NCI-H2107 treated with DMSO at 0.1 percent for 48 hours (cell line): ENCODE results near the gene OR51G2.
"Not testable (repeated sequence)": the region's sequence is repeated elsewhere in the genome, so short reads cannot be mapped to it uniquely, and the experiment has no call there.

ENCODE experiments used
- DNase-seq: peaks from one replicate; lab custom pipeline; 2025; ENCODE audit not compliant: unreplicated experiment; lab: John Stamatoyannopoulos, UW

Gene OR51G2

GRCh38 chr11:4919250-4919649 is at the start of gene OR51G2:
OR51G2 (minus strand) TSS chr11:4919350; CDS start chr11:4915663, 3,687 bp downstream.
- no peak for DNase-seq

DNA sequence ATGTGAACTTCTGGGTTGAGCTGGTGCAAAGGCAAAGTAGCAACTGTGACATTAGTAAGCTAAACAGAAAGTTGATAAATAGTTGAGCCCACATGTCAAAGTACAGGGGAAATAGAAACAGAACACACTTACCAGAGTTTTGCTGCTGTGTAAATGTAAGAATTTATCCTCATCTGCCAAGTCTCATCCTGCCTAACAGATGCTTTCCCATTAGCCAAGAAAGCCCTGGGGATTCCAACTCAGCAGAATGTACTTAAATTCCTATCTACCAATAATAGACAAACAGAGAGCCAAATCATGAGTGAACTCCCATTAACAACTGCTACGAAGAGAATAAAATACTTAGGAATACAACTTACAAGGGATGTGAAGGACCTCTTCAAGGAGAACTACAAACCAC is 43.7 kb upstream of the OR51G2 start:
- DNase-seq, result no peak

GRCh38 chr11:4960877-4961276 is 41.7 kb upstream of the OR51G2 start:
- no peak for DNase-seq

- no peak for DNase-seq
These were observed 38.2 kb upstream of the OR51G2 start for GRCh38 chr11:4957396-4957795.

DNA sequence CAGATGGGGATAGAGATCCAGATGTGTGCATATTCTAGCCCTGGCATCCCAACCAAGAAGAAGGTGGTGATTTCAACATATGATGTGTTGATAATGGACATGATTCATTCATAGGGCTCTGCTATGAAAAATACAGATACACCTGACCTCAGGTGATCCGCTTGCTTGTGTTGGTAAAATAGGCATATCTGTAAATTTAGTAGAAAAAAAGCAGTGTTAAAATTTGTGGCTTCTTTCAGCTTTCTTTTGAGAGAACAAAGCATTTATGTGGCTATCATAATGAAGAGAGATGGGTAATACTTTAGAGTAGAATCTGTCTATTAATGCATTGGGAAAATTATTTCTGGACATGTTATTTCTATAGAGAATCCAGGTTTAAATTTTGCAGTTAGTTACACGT is 36.5 kb upstream of the OR51G2 start, which contains the start of gene OR51A2:
OR51A2 (minus strand) TSS at position 101 of the 400 bp plus-strand sequence; CDS start at position 101, 0 bp downstream.
- DNase-seq, result not testable (repeated sequence)

GRCh38 chr11:4947505-4947904 is 28.4 kb upstream of the OR51G2 start, which contains the start of gene OR51A4:
OR51A4 (minus strand) TSS chr11:4947605; CDS start chr11:4947100, 505 bp downstream.
- no peak for DNase-seq

DNA sequence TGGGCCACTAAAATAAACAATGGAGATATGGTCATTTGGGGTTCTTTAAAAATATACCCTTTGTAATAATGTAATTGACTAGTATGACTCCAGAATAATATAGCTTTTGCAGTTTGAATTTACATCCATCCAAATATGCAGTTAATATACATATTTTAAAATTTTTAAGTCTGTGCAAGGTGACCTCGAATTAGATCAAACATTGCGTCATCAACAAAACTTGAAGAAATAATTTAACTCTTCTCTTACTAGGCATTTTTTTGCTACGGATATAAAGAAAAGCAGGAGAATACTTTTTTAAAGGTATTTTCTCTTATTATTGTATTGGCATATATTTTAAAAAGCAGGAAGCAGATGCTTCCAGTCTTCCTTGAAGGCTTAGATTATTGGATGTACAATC is 17.6 kb upstream of the OR51G2 start:
- no peak for DNase-seq

- no peak for DNase-seq
These were observed 13.6 kb upstream of the OR51G2 start for GRCh38 chr11:4932751-4933150.

DNA sequence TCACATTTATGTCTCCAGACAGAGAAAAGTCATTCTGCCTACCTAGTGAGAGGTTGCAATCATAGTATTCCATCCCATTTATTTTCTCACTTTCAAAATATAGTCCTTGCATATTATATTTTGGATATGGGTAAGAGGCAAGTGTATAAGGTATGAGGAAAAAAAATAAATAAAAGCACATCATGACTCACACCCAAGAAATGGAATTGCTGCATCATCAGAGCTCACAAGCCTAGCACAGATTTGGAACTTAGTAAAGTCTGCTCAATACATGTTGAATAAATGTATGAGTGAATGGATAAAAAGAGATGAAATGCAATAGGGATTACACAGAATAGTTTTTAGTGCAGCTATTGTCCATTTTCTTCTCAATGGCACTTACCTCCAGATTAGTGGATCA is 7.5 kb upstream of the OR51G2 start:
- DNase-seq, result no peak

GRCh38 chr11:4924239-4924638 is 5.1 kb upstream of the OR51G2 start, which contains the start of gene OR51G1:
OR51G1 (minus strand) TSS chr11:4924339; CDS start chr11:4924339, 0 bp downstream.
- DNase-seq, result no peak

DNA sequence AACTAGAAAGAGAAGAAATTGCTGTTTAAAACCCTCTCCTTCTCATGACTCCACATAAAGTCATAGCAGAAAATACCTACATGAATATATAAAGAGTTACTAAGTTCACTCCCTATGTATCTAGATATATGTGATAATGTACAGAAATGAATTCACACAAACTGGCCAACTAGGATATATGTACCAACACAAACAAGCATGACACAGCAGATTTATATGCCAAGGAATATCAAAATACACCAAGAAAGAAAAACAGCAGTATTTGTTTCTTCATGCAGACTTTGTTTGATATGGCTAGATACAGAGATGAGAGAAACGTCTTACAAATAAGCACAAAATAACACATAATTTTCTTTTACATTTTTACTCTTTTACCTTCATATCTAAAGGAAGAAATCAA is 3.2 kb upstream of the OR51G2 start:
- DNase-seq, result no peak

- DNase-seq, result no peak
These were observed 2.6 kb upstream of the OR51G2 start for GRCh38 chr11:4921796-4922195.

- no peak for DNase-seq
These were observed 2.6 kb downstream of the OR51G2 start for GRCh38 chr11:4916581-4916980.

DNA sequence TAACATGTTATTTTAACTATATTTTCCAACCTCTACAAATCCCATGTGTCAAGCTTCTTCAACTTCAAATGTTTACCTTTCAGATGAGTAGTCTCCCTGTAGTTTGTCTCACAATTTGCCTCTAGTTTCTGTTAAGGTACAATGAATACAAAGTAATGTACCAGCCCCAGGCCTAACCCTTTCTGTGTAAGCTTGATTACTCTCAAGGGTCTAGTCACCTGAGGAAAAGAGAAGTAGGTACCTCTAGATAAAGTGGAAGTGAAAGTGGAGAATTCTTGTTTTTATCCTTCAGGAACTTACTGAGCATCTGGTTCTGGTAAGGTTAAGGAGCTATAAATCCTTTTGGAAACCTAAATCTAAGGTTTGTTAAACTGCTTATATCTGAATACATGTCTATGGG is 15.7 kb downstream of the OR51G2 start, which contains the start of gene OR51A7:
OR51A7 (plus strand) TSS at position 300 of the 400 bp plus-strand sequence. CDS start 3,587 bp downstream, outside the sequence.
- no peak for DNase-seq

DNA sequence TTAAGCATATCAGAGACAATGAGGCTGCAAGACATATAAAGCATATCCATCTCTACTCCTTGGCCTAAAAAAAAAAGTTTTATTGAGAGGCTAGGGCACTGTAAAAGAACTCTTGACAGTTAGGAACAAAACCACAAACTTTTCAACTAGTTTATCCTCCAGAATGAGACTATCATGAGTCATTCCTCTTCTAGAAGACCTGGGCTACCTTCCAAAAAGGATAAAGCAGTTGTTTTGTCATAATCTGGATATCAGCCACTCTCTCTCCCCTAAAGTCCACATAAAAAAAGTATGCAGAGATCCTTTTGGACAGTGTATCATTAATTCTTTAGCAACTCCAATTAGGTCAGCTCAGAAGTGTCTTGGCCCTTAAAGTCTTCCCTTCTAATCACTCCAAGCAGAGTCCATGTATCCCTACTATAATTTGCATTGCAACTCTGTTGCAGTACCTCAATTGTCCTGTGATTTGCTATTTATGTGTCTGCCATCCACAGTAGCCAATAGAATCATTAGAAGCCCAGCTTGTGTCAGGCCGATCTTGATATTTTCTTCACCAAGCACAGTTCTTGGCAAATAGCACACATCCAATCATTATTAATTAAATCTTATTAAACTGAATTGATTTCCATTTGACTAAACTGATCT is 27.0 kb downstream of the OR51G2 start:
- no peak for DNase-seq

DNA sequence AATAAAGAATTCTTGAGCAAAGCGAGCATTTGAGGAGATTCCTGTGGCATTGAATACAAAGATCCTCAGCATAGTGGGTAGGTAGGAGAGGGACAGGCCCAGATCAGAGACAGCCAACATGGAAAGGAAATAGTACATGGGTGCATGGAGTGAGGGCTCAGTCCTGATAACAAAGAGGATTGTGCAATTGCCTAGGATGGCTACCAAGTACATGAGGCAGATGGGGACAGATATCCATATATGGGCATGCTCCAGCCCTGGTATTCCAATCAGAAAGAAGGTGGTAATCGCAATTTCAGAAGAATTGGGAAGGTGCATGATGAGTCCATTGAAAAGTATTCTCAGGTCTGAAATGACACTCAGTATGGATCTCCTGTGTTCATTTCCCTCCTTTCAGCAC is 28.9 kb downstream of the OR51G2 start:
- no peak for DNase-seq

- no peak for DNase-seq
These were observed 31.6 kb downstream of the OR51G2 start for GRCh38 chr11:4887591-4887990.

DNA sequence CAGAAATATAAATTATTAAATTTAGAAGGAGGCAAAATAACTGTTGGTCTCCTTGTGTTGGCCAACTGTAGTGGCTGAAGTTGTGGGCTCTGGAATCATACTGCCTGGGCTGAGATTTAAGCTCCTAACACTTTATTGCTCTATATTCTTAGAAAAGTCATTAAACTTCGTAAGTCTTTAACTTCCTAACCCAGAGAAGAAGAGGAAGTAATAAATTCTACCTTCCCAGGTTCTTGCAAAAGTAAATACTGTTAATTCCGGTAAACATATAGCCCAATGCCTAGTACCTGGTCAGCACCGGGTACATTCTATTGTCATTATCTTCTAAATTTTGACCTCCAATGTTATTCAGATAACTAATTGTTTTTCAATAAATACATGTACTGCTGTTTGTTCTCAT is 33.0 kb downstream of the OR51G2 start:
- no peak for DNase-seq

DNA sequence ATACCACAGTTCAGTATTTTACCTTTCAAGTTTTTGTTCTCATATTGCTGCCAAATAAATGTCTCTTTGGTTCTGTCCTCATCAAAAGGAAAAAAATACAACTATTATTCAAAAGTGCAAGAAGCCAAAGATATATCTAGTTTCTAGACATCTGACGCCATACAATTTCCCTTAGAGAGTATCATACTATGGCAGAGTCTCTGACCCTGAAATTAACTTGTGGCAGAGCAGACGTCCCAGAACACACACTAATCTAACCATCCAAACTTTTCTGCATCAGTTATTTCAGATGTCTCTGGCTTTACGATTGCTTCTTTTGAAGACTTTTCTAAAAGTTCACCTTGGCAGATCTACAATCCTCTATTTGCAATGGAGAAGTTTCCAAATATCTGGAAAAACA is 34.8 kb downstream of the OR51G2 start:
- DNase-seq, result no peak

DNA sequence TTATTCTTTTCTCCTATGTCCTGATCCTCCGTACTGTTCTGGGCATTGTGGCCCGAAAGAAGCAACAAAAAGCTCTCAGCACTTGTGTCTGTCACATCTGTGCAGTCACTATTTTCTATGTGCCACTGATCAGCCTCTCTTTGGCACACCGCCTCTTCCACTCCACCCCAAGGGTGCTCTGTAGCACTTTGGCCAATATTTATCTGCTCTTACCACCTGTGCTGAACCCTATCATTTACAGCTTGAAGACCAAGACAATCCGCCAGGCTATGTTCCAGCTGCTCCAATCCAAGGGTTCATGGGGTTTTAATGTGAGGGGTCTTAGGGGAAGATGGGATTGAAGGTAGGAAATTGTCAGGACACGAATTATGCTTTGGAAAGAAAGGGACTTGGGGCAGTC is 36.6 kb downstream of the OR51G2 start:
- no peak for DNase-seq

DNA sequence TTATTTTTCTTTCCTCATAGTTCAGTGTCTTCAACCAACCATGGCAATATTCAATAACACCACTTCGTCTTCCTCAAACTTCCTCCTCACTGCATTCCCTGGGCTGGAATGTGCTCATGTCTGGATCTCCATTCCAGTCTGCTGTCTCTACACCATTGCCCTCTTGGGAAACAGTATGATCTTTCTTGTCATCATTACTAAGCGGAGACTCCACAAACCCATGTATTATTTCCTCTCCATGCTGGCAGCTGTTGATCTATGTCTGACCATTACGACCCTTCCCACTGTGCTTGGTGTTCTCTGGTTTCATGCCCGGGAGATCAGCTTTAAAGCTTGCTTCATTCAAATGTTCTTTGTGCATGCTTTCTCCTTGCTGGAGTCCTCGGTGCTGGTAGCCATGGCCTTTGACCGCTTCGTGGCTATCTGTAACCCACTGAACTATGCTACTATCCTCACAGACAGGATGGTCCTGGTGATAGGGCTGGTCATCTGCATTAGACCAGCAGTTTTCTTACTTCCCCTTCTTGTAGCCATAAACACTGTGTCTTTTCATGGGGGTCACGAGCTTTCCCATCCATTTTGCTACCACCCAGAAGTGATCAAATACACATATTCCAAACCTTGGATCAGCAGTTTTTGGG is 37.2 kb downstream of the OR51G2 start, which contains the start of gene OR51T1:
OR51T1 (plus strand) TSS at position 41 of the 641 bp plus-strand sequence; CDS start at position 41, 0 bp downstream.
- DNase-seq, result no peak

GRCh38 chr11:4881188-4881587 is 38.0 kb downstream of the OR51G2 start:
- DNase-seq, result no peak
